ENCODE measurements around the gene VPS52.

Gene VPS52

GRCh38 chr6:33254591-33254990 lies 17.1 kb downstream of the VPS52 start:
- no peak overlapping the region for H2BK5ac ChIP-seq (ENCODE audit: low read depth, low read length, poor library complexity, severe bottlenecking)
- no peak overlapping the region for H3K4me3 ChIP-seq (ENCODE audit: insufficient read depth in 1 of 2, low read depth in 1 of 2, low read length in 2 of 2)
- no peaks in the 10 kb centered on the region for H3K9me3 ChIP-seq (ENCODE audit: control insufficient read depth, low read length)
- H3K36me3 ChIP-seq (ENCODE audit: control insufficient read depth in 1 of 2, insufficient read depth in 2 of 2, low read depth in 1 of 2, low read length in 2 of 2): peaks cover 25 to 49% of the 10 kb centered on the region in 2 experiments
- no peak overlapping the region for H3K27ac ChIP-seq (ENCODE audit: low read length, poor library complexity, severe bottlenecking)
- H4K91ac ChIP-seq (ENCODE audit: low read length): no peak overlapping the region
- H3K79me1 ChIP-seq (replicated peaks; ENCODE audit: low read length, poor library complexity, severe bottlenecking): peaks cover 14% of the 10 kb centered on the region
- peaks cover 10% of the 10 kb centered on the region for H3K4me1 ChIP-seq (ENCODE audit: control insufficient read depth, insufficient read depth, low read depth, low read length)
- H2AFZ ChIP-seq (ENCODE audit: low read depth, low read length): no peak overlapping the region
- H3K4ac ChIP-seq (ENCODE audit: low read depth in 1 of 2, low read length in 2 of 2): no peak overlapping the region
- H3K18ac ChIP-seq (ENCODE audit: low read depth in 1 of 2, low read length in 2 of 2): no peak overlapping the region
- no peak for DNase-seq
- H4K8ac ChIP-seq (ENCODE audit: low read length): no peak overlapping the region
- H2BK12ac ChIP-seq (ENCODE audit: low read length in 2 of 2): no peak overlapping the region
- no peak overlapping the region for H3K4me2 ChIP-seq (ENCODE audit: low read length, poor library complexity, severe bottlenecking)
- 98% methylated on average over 3 of the region's 4 CpGs for WGBS
- no peak overlapping the region for H3K14ac ChIP-seq (ENCODE audit: low read length in 2 of 2)
- H3K27me3 ChIP-seq (ENCODE audit: control insufficient read depth in 1 of 2, insufficient read depth in 1 of 2, low read length in 2 of 2): no peaks in the 10 kb centered on the region
- no peak overlapping the region for H2BK120ac ChIP-seq (ENCODE audit: low read depth, low read length)
- H3K23ac ChIP-seq (ENCODE audit: low read length in 2 of 2): no peak overlapping the region
- no peak overlapping the region for H3K9ac ChIP-seq (ENCODE audit: low read length)
- no peak overlapping the region for H2AK5ac ChIP-seq (ENCODE audit: low read length, severe bottlenecking)
- no peak overlapping the region for H2BK15ac ChIP-seq (ENCODE audit: low read depth, poor library complexity, severe bottlenecking)

DNA sequence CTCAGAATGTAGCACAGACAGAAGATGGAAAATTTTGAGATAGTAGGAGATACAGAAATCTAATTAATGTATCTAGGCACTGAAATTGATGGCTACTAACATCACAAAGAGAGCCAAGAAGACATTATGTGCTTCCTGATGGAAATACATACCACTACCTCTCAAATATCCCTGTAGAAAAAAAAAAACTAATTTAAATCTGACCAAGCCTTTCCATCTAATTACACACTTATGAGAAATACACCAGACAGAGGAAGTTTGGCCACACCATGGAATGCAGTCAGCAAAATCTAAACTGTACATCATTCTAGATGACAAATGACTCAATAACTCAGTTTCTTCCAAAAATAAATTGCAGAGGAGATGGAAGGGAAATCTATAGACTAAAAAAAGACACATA lies 18.9 kb downstream of the VPS52 start:
- H2BK12ac ChIP-seq (ENCODE audit: low read length in 2 of 2): no peak overlapping the region
- no peak overlapping the region for H3K4me3 ChIP-seq (ENCODE audit: insufficient read depth in 1 of 2, low read depth in 1 of 2, low read length in 2 of 2)
- H3K4me1 ChIP-seq (ENCODE audit: control insufficient read depth, insufficient read depth, low read depth, low read length): peaks cover 14% of the 10 kb centered on the region
- no peak overlapping the region for H3K4me2 ChIP-seq (ENCODE audit: low read length, poor library complexity, severe bottlenecking)
- H2BK15ac ChIP-seq (ENCODE audit: low read depth, poor library complexity, severe bottlenecking): no peak overlapping the region
- no peak overlapping the region for H2AFZ ChIP-seq (ENCODE audit: low read depth, low read length)
- no peak overlapping the region for H2BK120ac ChIP-seq (ENCODE audit: low read depth, low read length)
- H2BK5ac ChIP-seq (ENCODE audit: low read depth, low read length, poor library complexity, severe bottlenecking): no peak overlapping the region
- H3K27me3 ChIP-seq (ENCODE audit: control insufficient read depth in 1 of 2, insufficient read depth in 1 of 2, low read length in 2 of 2): no peaks in the 10 kb centered on the region
- no peak overlapping the region for H3K14ac ChIP-seq (ENCODE audit: low read length in 2 of 2)
- no peaks in the 10 kb centered on the region for H3K9me3 ChIP-seq (ENCODE audit: control insufficient read depth, low read length)
- peaks cover 12% of the 10 kb centered on the region for H3K79me1 ChIP-seq (replicated peaks; ENCODE audit: low read length, poor library complexity, severe bottlenecking)
- H3K23ac ChIP-seq (ENCODE audit: low read length in 2 of 2): no peak overlapping the region
- H3K36me3 ChIP-seq (ENCODE audit: control insufficient read depth in 1 of 2, insufficient read depth in 2 of 2, low read depth in 1 of 2, low read length in 2 of 2): peaks cover 19 to 35% of the 10 kb centered on the region in 2 experiments
- DNase-seq: peak; percentile 14
- H4K8ac ChIP-seq (ENCODE audit: low read length): no peak overlapping the region
- no peak overlapping the region for H3K4ac ChIP-seq (ENCODE audit: low read depth in 1 of 2, low read length in 2 of 2)
- H3K9ac ChIP-seq (ENCODE audit: low read length): peak overlapping the region; percentile 10
- no peak overlapping the region for H3K18ac ChIP-seq (ENCODE audit: low read depth in 1 of 2, low read length in 2 of 2)
- H4K91ac ChIP-seq (ENCODE audit: low read length): no peak overlapping the region
- no peak overlapping the region for H3K27ac ChIP-seq (ENCODE audit: low read length, poor library complexity, severe bottlenecking)
- no peak overlapping the region for H2AK5ac ChIP-seq (ENCODE audit: low read length, severe bottlenecking)

- Histone ChIP-seq H2BK5ac (ENCODE audit: low read depth, low read length, poor library complexity, severe bottlenecking) (no peak overlapping the region), H3K23ac (ENCODE audit: low read length in 2 of 2) (no peak overlapping the region), H3K18ac (ENCODE audit: low read depth in 1 of 2, low read length in 2 of 2) (no peak overlapping the region), H2BK15ac (ENCODE audit: low read depth, poor library complexity, severe bottlenecking) (no peak overlapping the region), H3K79me1 (replicated peaks; ENCODE audit: low read length, poor library complexity, severe bottlenecking) (peaks cover 12% of the 10 kb centered on the region), H3K14ac (ENCODE audit: low read length in 2 of 2) (no peak overlapping the region), H2AFZ (ENCODE audit: low read depth, low read length) (no peak overlapping the region), H3K9me3 (ENCODE audit: control insufficient read depth, low read length) (no peaks in the 10 kb centered on the region), H3K4me1 (ENCODE audit: control insufficient read depth, insufficient read depth, low read depth, low read length) (peaks cover 14% of the 10 kb centered on the region), H3K9ac (ENCODE audit: low read length) (peak overlapping the region; percentile 51), H4K8ac (ENCODE audit: low read length) (no peak overlapping the region), H3K4ac (ENCODE audit: low read depth in 1 of 2, low read length in 2 of 2) (no peak overlapping the region), H3K4me2 (ENCODE audit: low read length, poor library complexity, severe bottlenecking) (no peak overlapping the region), H2BK12ac (ENCODE audit: low read length in 2 of 2) (no peak overlapping the region), H3K27ac (ENCODE audit: low read length, poor library complexity, severe bottlenecking) (no peak overlapping the region), H3K27me3 (ENCODE audit: control insufficient read depth in 1 of 2, insufficient read depth in 1 of 2, low read length in 2 of 2) (no peaks in the 10 kb centered on the region), H3K36me3 (ENCODE audit: control insufficient read depth in 1 of 2, insufficient read depth in 2 of 2, low read depth in 1 of 2, low read length in 2 of 2) (peaks cover 9 to 26% of the 10 kb centered on the region in 2 experiments), H4K91ac (ENCODE audit: low read length) (no peak overlapping the region), H2BK120ac (ENCODE audit: low read depth, low read length) (no peak overlapping the region), H2AK5ac (ENCODE audit: low read length, severe bottlenecking) (no peak overlapping the region), H3K4me3 (ENCODE audit: insufficient read depth in 1 of 2, low read depth in 1 of 2, low read length in 2 of 2) (peak overlapping the region in 1 of 2 experiments; percentile 42)
- peak; percentile 37 for DNase-seq
- WGBS: 93% methylated on average over 6 of the region's 6 CpGs
Observed at GRCh38 chr6:33251395-33252012, 20.2 kb downstream of the VPS52 start.

- peak overlapping the region; percentile 31 for H3K27ac ChIP-seq (ENCODE audit: low read length, poor library complexity, severe bottlenecking)
- WGBS: 97% methylated on average over 13 of the region's 13 CpGs
- H2AFZ ChIP-seq (ENCODE audit: low read depth, low read length): no peak overlapping the region
- H2AK5ac ChIP-seq (ENCODE audit: low read length, severe bottlenecking): peak overlapping the region; percentile 39
- no peak overlapping the region for H2BK15ac ChIP-seq (ENCODE audit: low read depth, poor library complexity, severe bottlenecking)
- peak overlapping the region in 1 of 2 experiments; percentile 60 for H2BK12ac ChIP-seq (ENCODE audit: low read length in 2 of 2)
- DNase-seq: no peak
- no peak overlapping the region for H3K4me2 ChIP-seq (ENCODE audit: low read length, poor library complexity, severe bottlenecking)
- H4K8ac ChIP-seq (ENCODE audit: low read length): no peak overlapping the region
- peak overlapping the region; percentile 97 for H3K9ac ChIP-seq (ENCODE audit: low read length)
- peaks cover 12% of the 10 kb centered on the region for H3K79me1 ChIP-seq (replicated peaks; ENCODE audit: low read length, poor library complexity, severe bottlenecking)
- peak overlapping the region in 1 of 2 experiments; percentile 53 for H3K4ac ChIP-seq (ENCODE audit: low read depth in 1 of 2, low read length in 2 of 2)
- no peak overlapping the region for H2BK120ac ChIP-seq (ENCODE audit: low read depth, low read length)
- H3K14ac ChIP-seq (ENCODE audit: low read length in 2 of 2): no peak overlapping the region
- H3K27me3 ChIP-seq (ENCODE audit: control insufficient read depth in 1 of 2, insufficient read depth in 1 of 2, low read length in 2 of 2): no peaks in the 10 kb centered on the region
- H3K4me3 ChIP-seq (ENCODE audit: insufficient read depth in 1 of 2, low read depth in 1 of 2, low read length in 2 of 2): peak overlapping the region in 1 of 2 experiments; percentile 89
- H4K91ac ChIP-seq (ENCODE audit: low read length): no peak overlapping the region
- H3K4me1 ChIP-seq (ENCODE audit: control insufficient read depth, insufficient read depth, low read depth, low read length): peaks cover 14% of the 10 kb centered on the region
- H3K9me3 ChIP-seq (ENCODE audit: control insufficient read depth, low read length): no peaks in the 10 kb centered on the region
- H3K18ac ChIP-seq (ENCODE audit: low read depth in 1 of 2, low read length in 2 of 2): peak overlapping the region; percentile 42 to 47
- peaks cover 9 to 23% of the 10 kb centered on the region in 2 experiments for H3K36me3 ChIP-seq (ENCODE audit: control insufficient read depth in 1 of 2, insufficient read depth in 2 of 2, low read depth in 1 of 2, low read length in 2 of 2)
- H3K23ac ChIP-seq (ENCODE audit: low read length in 2 of 2): no peak overlapping the region
- H2BK5ac ChIP-seq (ENCODE audit: low read depth, low read length, poor library complexity, severe bottlenecking): no peak overlapping the region
Observed at GRCh38 chr6:33250731-33251130, 20.9 kb downstream of the VPS52 start.
